CD4-positive, alpha-beta T cell treated with Interleukin-6 for 4 hours (primary cell): Measurements from ENCODE around the gene LGR5.

ENCODE experiments used
- DNase-seq: peaks from one replicate; pipeline ENCODE4 v3.0.0-alpha.2; 2020; ENCODE audit warnings: mixed read lengths

Gene LGR5

DNA sequence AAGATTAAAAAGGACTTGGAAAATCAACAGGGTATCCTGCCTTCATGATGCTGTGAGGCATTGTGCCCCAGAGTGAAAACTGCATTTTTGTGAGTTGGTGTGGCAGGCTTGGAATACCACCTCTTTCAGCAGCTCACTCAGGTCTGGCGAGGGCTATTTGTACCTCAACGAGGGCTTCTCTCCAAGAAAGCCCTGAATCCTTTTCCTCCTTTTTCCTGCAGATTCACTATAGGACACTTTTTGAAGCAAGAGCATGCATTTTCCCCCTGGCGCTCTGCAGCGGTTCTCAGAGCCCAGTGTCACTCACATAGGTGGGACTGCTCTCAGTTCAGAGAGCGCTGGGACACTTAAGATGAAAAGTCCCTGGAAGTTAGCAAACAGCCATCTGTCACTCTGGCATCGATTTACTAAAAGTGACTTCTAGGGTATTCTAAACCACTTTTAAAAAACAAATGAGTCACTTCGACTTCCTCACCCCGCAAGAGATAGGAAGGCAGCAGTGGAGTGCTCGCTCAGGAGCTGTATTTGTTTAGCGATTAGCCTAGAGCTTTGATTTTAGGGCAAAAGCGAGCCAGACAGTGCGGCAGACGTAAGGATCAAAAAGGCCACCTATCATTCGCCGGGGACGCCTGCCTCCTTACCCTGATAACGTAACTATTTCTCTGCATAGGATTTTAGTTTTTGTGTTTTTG lies 782 bp upstream of the LGR5 start:
- no peak for DNase-seq

DNA sequence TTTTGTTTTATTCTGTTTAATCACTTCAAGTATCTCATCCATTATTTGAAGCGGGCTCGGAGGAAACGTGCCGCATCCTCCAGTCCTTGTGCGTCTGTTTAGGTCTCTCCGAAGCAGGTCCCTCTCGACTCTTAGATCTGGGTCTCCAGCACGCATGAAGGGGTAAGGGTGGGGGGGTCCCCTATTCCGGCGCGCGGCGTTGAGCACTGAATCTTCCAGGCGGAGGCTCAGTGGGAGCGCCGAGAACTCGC lies 311 bp upstream of the LGR5 start:
- peak; percentile 7 for DNase-seq

DNA sequence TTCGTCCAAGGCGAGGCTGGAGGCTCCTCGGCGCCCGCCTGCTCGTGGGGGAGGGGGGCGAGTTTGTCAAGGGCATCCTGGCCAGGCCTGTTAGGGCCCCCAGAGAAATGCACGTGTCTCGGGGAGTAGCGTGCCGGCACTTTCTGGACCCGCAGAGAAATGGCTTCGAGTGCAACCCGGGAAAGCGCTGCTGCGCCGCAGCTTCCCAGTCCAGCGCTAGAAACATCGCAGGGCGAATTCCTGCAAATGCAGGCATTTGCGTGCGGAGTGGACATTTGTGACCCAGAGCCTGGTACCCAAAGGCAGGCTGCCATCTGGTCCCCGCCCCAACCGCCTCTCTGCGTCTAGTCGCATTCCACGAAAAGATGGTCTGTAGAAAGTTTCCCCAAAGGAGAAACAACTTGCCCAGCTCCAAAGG lies 756 bp downstream of the LGR5 start:
- no peak for DNase-seq

DNA sequence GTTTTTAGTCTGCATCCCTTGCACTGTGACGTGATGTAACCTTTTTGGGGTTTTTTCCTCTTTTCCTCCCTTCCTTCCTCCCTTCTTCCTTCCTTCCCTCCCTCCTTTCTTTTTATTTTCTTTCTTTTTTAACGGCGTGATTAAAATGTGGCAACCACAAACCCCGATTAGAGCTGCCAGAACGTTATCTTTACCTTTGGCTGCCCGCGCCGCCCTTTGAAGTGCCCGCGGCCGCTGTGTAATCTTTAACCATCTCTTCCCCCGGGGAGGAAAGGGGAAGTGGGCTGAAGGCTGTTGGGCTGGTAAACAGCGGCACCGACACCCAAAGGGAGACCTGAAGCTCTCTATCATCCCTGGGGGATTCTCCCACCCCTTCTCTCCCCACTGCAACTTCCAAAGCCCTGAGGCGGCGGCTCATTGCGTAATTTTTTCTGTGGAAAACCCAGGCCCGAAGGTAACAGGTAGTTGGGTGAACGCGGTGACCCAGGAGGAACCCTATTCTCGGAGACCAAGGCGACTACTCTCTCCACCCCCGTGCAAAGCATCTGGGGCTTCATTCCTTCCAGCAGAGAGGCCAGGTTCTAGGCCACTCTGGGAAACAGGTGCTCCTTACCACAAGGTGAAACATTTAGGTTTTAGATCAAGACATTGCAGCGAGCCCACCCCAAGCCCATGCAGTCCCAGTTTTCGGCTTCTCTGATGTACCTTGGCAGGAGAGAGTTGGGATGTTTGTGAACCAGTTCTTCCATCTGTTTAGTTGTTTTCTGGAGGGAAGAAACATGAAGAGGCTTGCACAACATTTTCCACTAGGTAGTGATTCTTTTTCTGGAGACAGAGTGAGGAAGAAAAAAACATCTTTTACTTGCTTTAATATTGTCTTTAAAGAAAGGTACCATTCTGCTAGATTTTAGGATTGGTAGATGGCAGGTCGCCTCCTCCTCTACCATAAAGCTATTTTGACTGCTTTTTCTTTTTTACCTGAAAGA lies 1.5 kb downstream of the LGR5 start:
- DNase-seq, result no peak

DNA sequence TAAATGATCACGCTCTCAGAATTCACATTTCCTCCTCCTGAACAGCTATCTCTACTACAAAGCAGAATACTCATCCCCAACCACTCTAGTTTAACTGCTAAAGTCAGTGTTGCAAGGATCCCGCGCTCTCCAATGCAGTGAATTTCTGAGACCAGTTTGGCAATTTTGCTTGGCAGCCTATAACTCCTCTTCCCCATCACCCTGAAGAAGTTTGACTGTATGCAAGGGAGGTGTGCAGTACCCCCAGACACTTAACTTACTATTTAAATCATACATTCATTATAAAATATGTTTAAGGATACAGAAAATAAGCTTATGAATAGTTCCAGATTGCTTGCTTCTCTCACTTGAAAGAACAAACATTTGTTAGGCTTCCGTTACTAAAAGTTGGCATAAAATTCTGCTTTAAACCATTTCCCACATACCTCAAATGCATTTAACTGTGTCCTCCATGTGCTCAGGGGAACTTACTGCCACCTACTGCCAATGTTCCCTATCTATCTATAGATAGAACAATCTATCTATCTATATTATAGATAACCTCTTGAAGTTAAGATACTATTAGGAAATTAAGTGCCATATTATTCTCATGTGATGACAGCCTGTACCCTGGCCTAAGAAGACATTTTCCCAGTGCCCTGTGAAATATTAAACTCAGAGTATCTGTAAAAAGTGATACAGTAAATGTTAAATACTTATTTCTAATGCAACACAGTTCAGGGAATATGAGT lies 2.4 kb downstream of the LGR5 start:
- no peak for DNase-seq

DNA sequence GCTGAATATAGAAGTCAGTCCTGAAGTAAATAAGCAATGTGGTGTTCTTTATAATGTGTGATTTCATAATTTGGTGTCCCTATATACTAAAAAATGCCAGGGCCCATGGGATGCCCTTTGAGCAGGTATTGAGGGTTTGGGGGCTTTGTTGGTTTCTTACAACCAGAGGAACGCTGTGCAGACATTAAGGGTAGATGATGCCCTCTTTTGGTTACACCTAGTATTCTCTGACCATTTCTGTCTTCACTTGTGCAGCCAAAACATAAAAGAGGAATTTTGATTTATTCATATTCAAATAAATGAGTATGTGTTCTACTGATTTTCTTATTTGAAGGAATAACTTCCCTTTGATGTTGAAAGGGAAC lies 3.0 kb downstream of the LGR5 start:
- DNase-seq, result no peak

DNA sequence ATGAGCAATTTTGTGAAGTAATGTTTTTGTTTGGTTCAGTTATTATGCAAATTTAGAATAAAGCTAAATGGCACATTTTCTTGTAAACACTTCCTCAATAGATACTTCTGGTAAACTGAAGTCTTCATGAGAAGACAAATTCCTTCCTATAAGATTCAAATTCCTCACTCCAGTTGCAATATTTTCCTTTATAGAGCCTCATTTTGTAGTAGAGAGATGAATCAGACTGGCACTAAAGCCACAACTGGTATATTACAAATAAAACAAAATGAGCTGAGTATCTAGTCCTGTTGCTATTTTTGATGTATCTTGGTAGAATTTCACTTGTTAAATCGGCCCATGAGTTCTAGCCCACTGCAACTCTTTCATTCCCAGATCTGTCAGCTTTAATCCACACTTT lies 5.5 kb downstream of the LGR5 start:
- no peak for DNase-seq

DNA sequence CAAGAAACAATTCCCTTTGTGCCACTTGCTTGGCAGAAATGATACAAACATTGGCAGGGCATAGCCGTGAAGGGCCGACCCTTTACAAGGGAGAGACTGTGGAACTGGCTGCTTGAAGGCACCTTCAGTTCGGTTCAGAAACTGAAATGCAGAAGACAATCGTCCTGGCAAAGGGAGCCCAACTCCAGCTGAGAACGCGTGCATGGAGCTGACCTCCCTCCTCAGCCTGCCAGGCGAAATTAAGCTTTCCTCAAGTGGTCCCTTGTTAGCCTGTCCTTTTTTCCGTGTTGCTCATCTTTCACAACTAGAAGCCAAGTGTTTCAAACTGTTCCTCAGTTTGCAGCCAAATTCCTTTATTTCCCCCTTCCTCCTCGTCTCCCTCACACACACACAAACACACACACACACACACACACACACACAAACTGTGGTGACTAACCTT lies 8.1 kb downstream of the LGR5 start:
- no peak for DNase-seq

DNA sequence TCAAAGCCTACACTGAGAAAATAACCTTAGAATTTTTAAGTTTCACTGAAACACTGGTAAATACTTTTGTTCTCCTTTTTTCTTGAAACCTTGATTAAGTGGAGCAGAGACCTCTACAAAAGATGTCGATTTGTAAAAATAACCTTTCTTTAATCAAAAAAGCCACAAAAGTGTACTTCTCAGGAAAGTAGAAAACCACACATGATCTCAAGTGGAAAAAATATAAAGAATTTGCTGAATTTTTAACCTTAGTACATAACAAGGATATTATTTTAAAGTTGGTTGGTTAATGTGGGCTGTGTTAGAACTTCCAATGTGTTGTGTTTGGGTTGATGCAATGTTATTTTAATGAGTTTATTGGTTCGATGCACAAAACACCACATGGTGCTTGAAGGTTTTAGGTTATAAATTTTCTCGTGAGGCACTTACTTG lies 8.6 kb downstream of the LGR5 start:
- DNase-seq, result no peak

DNA sequence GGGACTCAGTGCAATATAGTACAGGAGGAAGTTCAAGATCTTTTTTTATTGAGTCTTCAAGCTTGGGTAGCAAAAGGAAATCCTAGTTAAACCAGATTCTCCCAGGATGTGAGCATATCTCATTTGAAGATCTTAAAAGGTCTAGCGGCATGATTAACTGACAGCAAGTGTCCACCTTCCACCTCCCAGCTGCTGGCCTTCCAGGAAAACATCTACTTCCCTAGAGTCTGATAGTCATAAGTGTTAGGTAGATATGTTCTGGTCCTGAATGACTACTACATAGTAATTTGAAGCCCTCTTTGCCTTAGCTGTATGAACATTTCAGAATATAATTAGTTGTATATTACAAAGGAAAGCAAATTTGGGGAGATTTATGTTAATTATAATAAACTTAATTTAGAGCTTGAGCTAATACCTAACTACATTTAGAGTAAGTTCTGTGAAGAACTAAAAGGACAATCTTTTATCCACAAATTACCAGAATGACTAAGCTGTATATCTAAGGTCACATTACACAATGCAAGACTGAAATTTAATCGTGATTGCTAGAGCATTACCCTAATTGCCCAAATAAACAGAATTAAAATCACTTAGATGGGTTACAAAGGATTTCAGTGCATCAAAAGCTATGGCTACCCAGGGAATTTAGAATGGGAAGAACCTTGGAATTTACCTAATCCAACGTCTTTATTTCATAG lies 9.9 kb downstream of the LGR5 start:
- no peak for DNase-seq

DNA sequence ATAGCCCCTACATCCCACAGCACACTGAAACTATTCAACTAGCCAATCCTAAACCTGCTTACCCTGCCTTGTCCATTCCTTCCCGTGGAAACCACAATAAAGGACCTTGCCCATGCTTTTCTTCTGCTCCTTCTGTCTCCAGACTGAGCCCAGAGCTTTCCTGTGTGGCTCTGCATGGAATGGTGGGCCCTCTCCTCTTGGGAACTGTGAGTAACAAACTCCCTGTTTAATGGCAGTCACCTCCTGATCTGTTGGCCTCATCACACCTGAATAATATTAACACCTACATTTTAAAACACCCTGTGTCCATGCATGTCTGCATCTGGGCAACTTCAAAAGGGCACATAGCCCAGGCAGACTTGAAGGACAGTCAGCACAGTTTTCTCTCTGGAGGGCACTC lies 12.4 kb downstream of the LGR5 start:
- DNase-seq, result no peak

DNA sequence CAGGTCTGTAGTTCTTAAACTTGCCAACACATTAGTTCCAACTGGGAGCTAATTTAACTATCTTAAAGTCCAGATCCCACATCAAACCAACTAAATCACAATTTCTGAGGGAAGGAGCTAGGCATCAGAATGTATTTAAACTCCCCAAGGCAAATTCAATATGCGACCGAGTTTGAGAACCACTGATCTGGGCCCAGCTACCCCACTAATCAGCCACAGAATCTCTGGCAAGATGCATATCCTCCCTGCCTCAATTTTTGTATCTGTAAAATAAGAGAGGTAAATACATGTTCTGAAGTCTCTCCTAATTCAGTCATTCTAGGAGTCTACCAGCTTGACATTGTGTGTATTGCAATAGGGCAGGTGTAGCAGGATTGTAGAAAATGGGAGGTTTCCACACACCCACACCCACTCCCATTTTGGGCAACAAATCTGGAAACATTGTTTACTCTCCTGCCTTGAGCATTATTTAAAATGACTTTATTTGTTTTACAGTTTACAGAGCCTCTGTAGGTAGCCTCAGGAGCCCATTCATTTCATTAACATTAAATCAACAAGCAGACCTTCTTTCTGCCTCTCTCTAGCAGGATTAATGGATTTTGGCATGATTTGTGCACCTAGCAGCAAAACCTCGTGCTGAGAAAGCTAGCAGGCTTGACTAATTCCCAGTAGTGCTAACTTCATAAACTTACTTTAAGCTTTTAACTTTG lies 15.6 kb downstream of the LGR5 start:
- no peak for DNase-seq

DNA sequence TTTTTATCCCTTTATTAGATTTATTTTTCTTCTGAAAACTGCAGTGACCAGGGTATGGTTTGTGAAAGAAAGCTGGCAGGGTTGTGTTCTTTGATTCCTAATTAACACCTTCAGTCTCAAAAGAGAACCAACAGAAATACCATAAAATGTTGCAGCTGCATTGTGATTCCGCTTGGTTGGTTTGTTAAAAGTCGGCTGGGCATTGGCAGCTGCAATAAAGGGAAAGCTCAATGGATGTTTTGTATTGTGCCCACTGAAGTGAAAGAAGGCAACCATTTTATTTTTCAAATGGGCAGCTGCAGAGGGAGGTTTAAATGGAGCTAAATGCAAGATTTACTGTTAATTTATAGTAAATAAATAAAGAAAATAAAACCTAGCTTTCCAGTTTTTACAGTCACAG lies 16.7 kb downstream of the LGR5 start:
- no peak for DNase-seq

DNA sequence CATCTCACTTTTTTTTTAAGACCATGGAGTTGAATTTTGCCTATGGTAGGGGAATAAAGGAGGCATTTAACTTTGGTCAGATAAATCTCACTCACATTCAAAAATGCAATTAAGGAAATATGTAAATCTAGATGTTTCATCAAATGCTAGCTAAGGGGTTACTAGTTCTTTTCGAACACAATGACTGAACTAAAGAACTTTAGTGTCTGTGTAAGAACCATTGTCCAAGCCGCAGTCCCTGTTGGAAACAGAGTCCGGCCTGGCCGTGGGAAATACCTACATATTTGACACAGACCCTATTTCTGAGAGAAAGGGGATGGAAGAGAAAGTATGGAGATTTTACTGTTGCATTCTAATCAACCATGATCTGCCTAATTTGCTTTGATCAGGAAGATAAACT lies 17.4 kb downstream of the LGR5 start:
- DNase-seq, result no peak

DNA sequence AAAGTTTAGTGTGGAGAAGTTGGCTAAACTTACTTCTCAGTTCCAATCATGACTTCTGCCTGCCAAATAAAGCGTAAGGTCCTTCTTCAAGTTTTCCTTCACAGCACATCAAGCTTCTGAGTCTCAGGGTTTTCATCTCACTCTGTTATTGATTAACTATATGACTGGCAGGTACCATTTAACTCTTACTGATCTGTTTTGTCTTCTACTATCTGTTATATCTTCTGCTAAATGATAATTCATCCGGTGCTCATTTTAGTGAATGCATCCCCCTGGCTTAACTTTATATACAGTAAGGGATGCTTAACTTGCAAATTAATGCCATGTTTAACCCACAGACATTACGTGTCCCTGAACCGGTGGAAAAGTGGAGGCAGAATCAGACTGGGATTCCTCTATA lies 20.7 kb downstream of the LGR5 start:
- DNase-seq, result no peak

DNA sequence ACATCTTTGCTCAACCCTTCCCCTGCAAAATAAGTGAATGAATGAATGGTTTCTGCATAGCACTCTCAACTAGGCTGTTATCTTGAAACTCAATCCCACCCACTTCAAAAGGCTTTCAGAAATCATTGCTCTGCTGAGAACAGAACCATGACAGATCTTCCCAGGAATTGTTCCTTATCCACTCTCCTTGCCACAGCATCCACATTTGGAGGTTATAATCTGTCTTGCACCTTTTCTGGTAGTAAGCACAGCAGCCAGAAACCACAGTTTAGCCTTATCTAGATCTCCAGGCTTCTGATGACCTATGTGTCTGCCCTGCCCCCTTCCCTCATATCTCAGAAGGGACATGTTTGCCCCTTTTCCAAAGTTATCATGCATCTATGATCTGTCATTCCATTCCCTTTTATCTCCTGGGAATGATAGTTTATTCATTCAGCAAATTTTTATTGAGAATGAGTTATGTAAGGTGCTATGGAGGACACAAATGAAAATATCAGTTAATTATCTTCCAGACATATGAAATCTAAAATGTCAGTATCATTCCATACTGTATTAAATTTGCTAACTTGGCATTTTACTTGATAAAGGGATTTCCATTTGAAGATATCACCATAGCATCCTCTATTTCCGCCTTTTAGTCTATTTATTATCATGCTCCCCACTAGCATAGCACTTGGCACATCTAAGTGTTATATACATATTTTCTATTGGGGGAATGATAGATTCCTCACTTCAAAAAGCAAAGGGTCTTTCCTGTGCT lies 21.4 kb downstream of the LGR5 start:
- DNase-seq, result no peak

DNA sequence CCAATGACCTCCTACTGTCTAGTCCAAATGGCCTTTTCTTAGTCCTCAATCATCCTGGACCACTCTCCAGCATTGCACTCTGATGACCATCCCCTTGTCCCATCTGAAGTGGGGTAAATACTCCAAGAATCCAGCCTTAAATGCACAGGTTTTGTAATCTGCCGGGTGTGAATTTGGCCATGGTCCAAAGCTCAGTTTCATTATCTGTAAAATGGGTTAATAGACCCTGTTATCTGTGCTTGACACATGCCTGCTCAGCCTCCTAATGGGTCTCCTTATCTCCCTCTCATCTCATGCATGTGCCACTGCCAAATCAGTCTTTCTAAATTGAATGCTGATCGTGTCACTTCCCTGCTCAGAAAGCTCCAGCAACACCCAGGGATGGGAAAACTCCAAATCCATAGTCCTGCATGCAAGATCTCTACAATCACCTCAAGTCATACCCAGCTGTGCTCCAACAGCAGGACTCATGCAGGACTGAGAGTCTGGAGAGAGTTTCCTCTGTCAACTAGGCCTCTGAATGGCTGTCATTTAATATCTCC lies 22.3 kb downstream of the LGR5 start:
- no peak for DNase-seq

DNA sequence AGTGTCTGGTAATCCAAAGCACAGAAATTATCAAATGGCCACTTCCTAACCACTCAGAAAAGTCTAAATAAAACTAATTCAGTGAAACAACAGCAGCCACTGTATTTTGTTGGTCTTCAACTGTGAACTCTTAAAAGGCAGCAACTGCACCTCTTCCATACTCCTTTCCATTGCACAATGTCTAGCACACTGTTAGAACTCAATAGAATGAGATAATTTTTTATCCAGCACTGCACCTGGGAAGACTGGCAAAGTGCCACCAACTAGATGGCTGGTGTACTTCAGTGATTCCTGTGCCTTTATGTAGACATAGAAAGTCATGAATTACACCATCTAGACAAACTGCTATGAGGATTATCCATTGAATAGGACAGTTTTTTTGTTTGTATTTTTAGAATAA lies 26.2 kb downstream of the LGR5 start:
- no peak for DNase-seq

DNA sequence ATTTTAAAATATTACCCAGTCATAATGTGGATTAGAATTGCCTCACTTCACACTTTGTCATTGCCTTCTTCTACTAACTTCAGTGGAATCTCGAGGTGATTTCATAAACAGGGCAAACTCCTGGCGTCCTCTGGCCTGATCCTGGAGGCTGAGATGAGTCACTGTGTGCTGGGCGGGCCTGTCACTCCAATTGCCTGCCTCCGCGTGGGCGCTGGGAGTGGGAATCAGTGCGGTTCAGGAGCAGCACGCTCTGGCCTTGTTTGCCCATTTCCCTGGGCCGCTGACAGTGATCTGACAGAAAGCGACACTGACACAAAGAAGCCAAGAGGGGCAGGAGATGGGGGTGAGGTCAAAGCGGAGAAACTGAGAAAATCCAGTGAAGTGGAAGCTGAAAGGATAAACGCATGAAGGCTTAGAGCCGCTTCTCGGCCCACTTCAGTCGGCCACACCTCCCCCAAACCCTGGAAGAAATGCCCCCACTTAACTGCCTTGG lies 29.7 kb downstream of the LGR5 start:
- DNase-seq, result no peak

DNA sequence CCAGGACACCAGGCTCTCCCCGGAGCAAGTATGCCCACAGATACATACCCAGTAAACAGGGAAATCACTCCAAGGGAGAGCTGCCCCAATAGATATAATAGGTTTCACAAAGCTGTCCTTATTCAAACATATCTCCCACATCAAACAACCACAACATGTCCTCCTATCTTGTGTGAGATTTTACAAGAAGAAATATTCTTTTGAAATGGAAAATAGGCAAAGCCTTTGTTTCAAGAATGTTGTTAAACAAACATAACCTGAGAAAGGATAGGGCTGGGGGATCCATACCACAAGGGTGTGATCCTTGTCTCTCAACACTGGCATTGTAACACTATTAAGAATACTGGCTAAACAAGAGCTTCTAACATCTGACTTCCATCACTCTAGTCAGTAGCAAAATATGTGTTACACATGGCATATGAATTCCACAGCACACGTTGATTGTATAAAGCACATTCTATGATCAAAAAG lies 32.9 kb downstream of the LGR5 start:
- DNase-seq, result no peak

DNA sequence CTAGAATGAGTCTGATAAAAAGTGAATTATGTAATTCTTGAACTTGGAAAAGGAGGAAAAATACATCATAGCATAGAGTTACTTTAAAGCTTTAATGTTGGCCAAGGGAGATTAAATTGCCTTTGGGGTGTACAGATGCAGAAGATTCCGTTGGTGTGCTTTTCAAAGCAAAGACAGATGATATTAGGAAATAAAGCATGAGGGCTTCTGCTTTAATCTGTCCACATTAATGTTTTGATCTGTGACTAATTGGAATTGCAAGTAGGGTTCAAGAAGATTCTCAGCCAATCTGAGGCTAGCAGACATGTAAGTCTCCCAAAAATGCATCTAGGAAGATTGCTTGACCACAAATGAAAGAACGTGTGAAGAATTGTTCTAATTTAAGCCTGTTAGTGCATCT lies 35.2 kb downstream of the LGR5 start:
- DNase-seq, result no peak
